Liver (tissue), 9 donors: Measurements from ENCODE around the gene LRGUK. TPM values are rescaled to one million over a fixed set of nuclear protein-coding genes. Genes with fewer than 3 reads are reported as not detected.

Source experiments
- DNase-seq: peaks from one replicate; pipeline ENCODE4 v3.0.0-alpha.2; 2017; ENCODE audit warnings: low spot score
- H3K27ac ChIP-seq, 2 donors: one replicate each; pipeline ENCODE4 v1.7.0; 2013; ENCODE audit warnings: inconsistent platforms in 2 of 2, low read length in 2 of 2, control low read depth in 1 of 2, low read depth in 1 of 2, mild to moderate bottlenecking in 1 of 2
- H3K27me3 ChIP-seq, 4 donors: one replicate each; pipeline versions ENCODE4 v1.6.1 to v1.7.0; 2013; ENCODE audit warnings: low read length in 3 of 4, inconsistent platforms in 1 of 4, mild to moderate bottlenecking in 1 of 4, moderate library complexity in 1 of 4; ENCODE audit not compliant: control insufficient read depth in 4 of 4, insufficient read depth in 4 of 4
- H3K36me3 ChIP-seq, 4 donors: one replicate each; pipeline versions ENCODE4 v1.6.1 to v1.7.0; 2013; ENCODE audit warnings: low read length in 3 of 4, mild to moderate bottlenecking in 3 of 4, low read depth in 1 of 4, moderate library complexity in 1 of 4; ENCODE audit not compliant: control insufficient read depth in 4 of 4, insufficient read depth in 3 of 4
- H3K4me1 ChIP-seq, 4 donors: one replicate each; pipeline versions ENCODE4 v1.6.1 to v1.7.0; 2013; ENCODE audit warnings: low read length in 3 of 4, mild to moderate bottlenecking in 3 of 4, moderate library complexity in 1 of 4; ENCODE audit not compliant: control insufficient read depth in 4 of 4, insufficient read depth in 4 of 4
- H3K4me3 ChIP-seq, 3 donors: one replicate each; pipeline versions ENCODE4 v1.6.1 to v1.7.0; 2013; ENCODE audit warnings: low read length in 3 of 3, control low read depth in 1 of 3, low read depth in 1 of 3, mild to moderate bottlenecking in 1 of 3
- H3K9ac ChIP-seq, 2 donors: one replicate each; pipeline ENCODE4 v1.7.0; 2013; ENCODE audit warnings: low read length in 2 of 2, mild to moderate bottlenecking in 2 of 2, moderate library complexity in 2 of 2, control low read depth in 1 of 2, low read depth in 1 of 2
- H3K9me3 ChIP-seq, 4 donors: one replicate each; pipeline versions ENCODE4 v1.6.1 to v1.7.0; 2013; ENCODE audit warnings: low read length in 3 of 4; ENCODE audit not compliant: control insufficient read depth in 4 of 4
- FOXA1 ChIP-seq: IDR thresholded peaks from 2 replicates; pipeline ENCODE4 v1.6.1; 2016; ENCODE audit warnings: antibody characterized with exemption
- FOXA2 ChIP-seq: IDR thresholded peaks from 2 replicates; pipeline ENCODE4 v1.6.1; 2016; ENCODE audit warnings: antibody characterized with exemption
- GABPA ChIP-seq, 2 donors: IDR thresholded peaks in 1 of 2; conservative IDR thresholded peaks in 1 of 2; 2 replicates each; pipeline ENCODE4 v1.6.1; 2016; ENCODE audit warnings: antibody characterized with exemption in 2 of 2, mild to moderate bottlenecking in 1 of 2, moderate library complexity in 1 of 2
- HNF4A ChIP-seq, 2 donors: conservative IDR thresholded peaks; 2 replicates each; pipeline ENCODE4 v1.6.1; 2016; ENCODE audit warnings: antibody characterized with exemption in 2 of 2, mild to moderate bottlenecking in 2 of 2
- JUND ChIP-seq, 2 donors: IDR thresholded peaks; 2 replicates each; pipeline ENCODE4 v1.6.1; 2016; ENCODE audit warnings: antibody characterized with exemption in 2 of 2
- NR2F2 ChIP-seq: IDR thresholded peaks from 2 replicates; pipeline ENCODE4 v1.6.1; 2016; ENCODE audit warnings: antibody characterized with exemption
- RAD21 ChIP-seq, 2 donors: IDR thresholded peaks; 2 replicates each; pipeline ENCODE4 v1.6.1; 2016; ENCODE audit warnings: antibody characterized with exemption in 2 of 2, mild to moderate bottlenecking in 2 of 2
- RXRA ChIP-seq, 2 donors: IDR thresholded peaks; 2 replicates each; pipeline ENCODE4 v1.6.1; 2017 to 2018; ENCODE audit warnings: antibody characterized with exemption in 2 of 2, mild to moderate bottlenecking in 1 of 2
- SP1 ChIP-seq: IDR thresholded peaks from 2 replicates; pipeline ENCODE4 v1.6.1; 2018; ENCODE audit warnings: antibody characterized with exemption, mild to moderate bottlenecking
- TAF1 ChIP-seq: conservative IDR thresholded peaks from 2 replicates; pipeline ENCODE4 v1.6.1; 2016; ENCODE audit warnings: antibody characterized with exemption, mild to moderate bottlenecking
- YY1 ChIP-seq: IDR thresholded peaks from 2 replicates; pipeline ENCODE4 v1.6.1; 2016; ENCODE audit warnings: antibody characterized with exemption, mild to moderate bottlenecking
- WGBS: extraction: QIAGEN DNeasy Blood & Tissue Kit; methylation state at CpG from one replicate; pipeline ENCODE4 v1.1.7; 2013; 5-methylcytosine and 5-hydroxymethylcytosine counted together
- polyA plus RNA-seq, 2 donors: library from polyadenylated mRNA; stranded (reverse) in 1 of 2; unstranded in 1 of 2; fragments of 200-250 nt in 1 of 2; fragments of >200 nt in 1 of 2; fragmentation: Nextera tagmentation in 1 of 2; extraction: Ambion mirVana in 1 of 2; gene quantifications; one replicate each; pipeline versions ENCODE4 v1.2.1 to v1.2.3, GENCODE V29; 2013 to 2015
- total RNA-seq, 2 donors: library from RNA; depleted of rRNA; stranded (reverse); fragments of >200 nt; gene quantifications; one replicate each; pipeline ENCODE4 v1.2.3, GENCODE V29; 2014
- TF ChIP-seq, protein P1 (sequence below): IDR thresholded peaks from 2 replicates; pipeline ENCODE4 v1.6.1; 2016; ENCODE audit warnings: antibody characterized with exemption, mild to moderate bottlenecking
- TF ChIP-seq, protein P2 (sequence below): IDR thresholded peaks from 2 replicates; pipeline ENCODE4 v1.6.1; 2016; ENCODE audit warnings: antibody characterized with exemption
- TF ChIP-seq, protein P3 (sequence below): IDR thresholded peaks from 2 replicates; pipeline ENCODE4 v1.6.1; 2016; ENCODE audit warnings: antibody characterized with exemption
- TF ChIP-seq, protein P4 (sequence below): fragments of 150-350 bp; IDR thresholded peaks from 2 replicates; pipeline ENCODE4 v1.5.1; 2017; ENCODE audit warnings: improper control_type of control experiment, low read depth, low read length; ENCODE audit not compliant: missing input control
- TF ChIP-seq, protein P5 (sequence below): IDR thresholded peaks from 2 replicates; pipeline ENCODE4 v1.6.1; 2016; ENCODE audit warnings: antibody characterized with exemption
- donor health status: healthy.
- donor health status: healthy.
- donor health status: healthy.
- donor health status: healthy.
- donor health status: healthy.

Gene LRGUK
- total and polyA plus RNA-seq, 4 donors = 0.03 to 0.50 (median 0.12) TPM

DNA sequence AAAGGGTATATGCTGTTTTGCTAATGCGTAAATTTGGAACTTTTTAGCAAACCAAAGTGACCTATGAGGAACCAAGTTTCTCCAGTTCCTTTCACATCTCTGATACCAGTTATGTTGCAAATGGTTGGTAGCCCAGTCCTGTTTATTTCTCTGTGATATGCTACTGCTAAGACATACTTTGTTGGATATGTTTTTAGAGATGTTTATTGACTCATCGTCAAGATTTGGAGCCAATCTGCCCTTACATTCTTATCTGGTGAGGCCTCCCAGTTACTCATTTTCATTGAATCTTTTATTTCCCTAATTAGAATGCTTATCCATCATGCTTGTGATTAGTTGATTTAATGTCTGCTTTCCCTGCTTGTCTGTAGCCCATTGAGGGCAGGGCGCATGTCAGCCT, 58.9 kb downstream of the LRGUK start (continued):
- TF ChIP-seq, protein P1, sequence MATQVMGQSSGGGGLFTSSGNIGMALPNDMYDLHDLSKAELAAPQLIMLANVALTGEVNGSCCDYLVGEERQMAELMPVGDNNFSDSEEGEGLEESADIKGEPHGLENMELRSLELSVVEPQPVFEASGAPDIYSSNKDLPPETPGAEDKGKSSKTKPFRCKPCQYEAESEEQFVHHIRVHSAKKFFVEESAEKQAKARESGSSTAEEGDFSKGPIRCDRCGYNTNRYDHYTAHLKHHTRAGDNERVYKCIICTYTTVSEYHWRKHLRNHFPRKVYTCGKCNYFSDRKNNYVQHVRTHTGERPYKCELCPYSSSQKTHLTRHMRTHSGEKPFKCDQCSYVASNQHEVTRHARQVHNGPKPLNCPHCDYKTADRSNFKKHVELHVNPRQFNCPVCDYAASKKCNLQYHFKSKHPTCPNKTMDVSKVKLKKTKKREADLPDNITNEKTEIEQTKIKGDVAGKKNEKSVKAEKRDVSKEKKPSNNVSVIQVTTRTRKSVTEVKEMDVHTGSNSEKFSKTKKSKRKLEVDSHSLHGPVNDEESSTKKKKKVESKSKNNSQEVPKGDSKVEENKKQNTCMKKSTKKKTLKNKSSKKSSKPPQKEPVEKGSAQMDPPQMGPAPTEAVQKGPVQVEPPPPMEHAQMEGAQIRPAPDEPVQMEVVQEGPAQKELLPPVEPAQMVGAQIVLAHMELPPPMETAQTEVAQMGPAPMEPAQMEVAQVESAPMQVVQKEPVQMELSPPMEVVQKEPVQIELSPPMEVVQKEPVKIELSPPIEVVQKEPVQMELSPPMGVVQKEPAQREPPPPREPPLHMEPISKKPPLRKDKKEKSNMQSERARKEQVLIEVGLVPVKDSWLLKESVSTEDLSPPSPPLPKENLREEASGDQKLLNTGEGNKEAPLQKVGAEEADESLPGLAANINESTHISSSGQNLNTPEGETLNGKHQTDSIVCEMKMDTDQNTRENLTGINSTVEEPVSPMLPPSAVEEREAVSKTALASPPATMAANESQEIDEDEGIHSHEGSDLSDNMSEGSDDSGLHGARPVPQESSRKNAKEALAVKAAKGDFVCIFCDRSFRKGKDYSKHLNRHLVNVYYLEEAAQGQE = no peak
- no peak for TF ChIP-seq FOXA1
- TF ChIP-seq SP1 = no peak
- no peak for TF ChIP-seq YY1
- TF ChIP-seq FOXA2 = no peak

DNA sequence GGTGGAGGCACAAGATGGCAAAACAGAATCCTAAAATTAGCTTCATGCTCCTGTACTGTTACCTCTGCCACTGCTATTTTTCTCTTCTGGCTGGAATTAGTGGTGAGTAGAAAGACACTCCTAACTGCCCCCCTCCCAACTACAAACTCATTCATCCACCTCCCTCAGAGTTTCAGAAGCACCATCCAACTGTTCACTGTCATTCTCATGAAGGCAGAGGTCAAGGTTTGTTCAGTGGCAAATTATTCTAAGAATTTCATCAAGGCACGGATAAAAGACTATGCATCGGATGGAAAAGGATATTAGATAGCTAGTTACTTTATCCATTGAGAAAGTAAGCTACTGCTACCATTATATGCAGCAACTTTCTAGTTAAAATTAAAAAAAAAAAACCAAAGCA, 59.7 kb downstream of the LRGUK start:
- H3K9ac ChIP-seq = no peak overlapping the region
- peaks cover 0 to 6% (median 4%) of the 10 kb centered on the region in 4 donors for H3K4me1 ChIP-seq
- H3K9me3 ChIP-seq = no peaks in the 10 kb centered on the region
- 86% methylated on average over 2 of the region's 2 CpGs for WGBS
- TF ChIP-seq SP1 (no peak), HNF4A (conservative IDR thresholded peaks at IDR 0.05) (no peak), TAF1 (no peak), RXRA (IDR thresholded peaks at IDR 0.05) (no peak), JUND (IDR thresholded peaks at IDR 0.05) (no peak), FOXA2 (no peak), RAD21 (IDR thresholded peaks at IDR 0.05) (no peak), YY1 (no peak)
- TF ChIP-seq, protein P2, sequence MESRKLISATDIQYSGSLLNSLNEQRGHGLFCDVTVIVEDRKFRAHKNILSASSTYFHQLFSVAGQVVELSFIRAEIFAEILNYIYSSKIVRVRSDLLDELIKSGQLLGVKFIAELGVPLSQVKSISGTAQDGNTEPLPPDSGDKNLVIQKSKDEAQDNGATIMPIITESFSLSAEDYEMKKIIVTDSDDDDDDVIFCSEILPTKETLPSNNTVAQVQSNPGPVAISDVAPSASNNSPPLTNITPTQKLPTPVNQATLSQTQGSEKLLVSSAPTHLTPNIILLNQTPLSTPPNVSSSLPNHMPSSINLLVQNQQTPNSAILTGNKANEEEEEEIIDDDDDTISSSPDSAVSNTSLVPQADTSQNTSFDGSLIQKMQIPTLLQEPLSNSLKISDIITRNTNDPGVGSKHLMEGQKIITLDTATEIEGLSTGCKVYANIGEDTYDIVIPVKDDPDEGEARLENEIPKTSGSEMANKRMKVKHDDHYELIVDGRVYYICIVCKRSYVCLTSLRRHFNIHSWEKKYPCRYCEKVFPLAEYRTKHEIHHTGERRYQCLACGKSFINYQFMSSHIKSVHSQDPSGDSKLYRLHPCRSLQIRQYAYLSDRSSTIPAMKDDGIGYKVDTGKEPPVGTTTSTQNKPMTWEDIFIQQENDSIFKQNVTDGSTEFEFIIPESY = no peak
- TF ChIP-seq, protein P3, sequence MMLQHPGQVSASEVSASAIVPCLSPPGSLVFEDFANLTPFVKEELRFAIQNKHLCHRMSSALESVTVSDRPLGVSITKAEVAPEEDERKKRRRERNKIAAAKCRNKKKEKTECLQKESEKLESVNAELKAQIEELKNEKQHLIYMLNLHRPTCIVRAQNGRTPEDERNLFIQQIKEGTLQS = no peak
- TF ChIP-seq, protein P4, sequence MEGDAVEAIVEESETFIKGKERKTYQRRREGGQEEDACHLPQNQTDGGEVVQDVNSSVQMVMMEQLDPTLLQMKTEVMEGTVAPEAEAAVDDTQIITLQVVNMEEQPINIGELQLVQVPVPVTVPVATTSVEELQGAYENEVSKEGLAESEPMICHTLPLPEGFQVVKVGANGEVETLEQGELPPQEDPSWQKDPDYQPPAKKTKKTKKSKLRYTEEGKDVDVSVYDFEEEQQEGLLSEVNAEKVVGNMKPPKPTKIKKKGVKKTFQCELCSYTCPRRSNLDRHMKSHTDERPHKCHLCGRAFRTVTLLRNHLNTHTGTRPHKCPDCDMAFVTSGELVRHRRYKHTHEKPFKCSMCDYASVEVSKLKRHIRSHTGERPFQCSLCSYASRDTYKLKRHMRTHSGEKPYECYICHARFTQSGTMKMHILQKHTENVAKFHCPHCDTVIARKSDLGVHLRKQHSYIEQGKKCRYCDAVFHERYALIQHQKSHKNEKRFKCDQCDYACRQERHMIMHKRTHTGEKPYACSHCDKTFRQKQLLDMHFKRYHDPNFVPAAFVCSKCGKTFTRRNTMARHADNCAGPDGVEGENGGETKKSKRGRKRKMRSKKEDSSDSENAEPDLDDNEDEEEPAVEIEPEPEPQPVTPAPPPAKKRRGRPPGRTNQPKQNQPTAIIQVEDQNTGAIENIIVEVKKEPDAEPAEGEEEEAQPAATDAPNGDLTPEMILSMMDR = no peak
- H3K4me3 ChIP-seq = no peak overlapping the region
- no peak overlapping the region for H3K27ac ChIP-seq
- no peaks in the 10 kb centered on the region for H3K27me3 ChIP-seq
- H3K36me3 ChIP-seq = no peaks in the 10 kb centered on the region
- no peak for DNase-seq

DNA sequence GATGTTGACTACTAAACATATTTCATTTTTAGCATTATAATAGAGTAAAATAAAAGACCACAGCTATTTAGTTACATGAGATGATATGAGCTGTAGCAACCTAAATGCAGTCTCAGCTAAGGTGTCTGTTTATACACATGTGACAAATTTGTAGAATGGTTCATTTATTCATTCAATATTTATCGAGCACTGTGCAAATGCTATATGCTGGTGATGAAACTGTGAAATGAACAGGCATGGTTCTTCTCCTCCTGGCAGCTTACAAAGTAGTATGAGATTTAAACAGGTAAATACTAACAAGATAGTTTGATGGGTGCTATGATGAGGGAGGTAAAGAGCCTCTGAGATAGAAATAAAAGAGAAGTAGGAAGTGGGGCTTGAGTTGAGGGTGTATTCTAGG, 60.8 kb downstream of the LRGUK start:
- no peak overlapping the region for H3K4me3 ChIP-seq
- H3K9ac ChIP-seq = no peak overlapping the region
- WGBS = 95% methylated on average over 1 of the region's 1 CpG
- H3K9me3 ChIP-seq = no peaks in the 10 kb centered on the region
- H3K27me3 ChIP-seq = no peaks in the 10 kb centered on the region
- H3K27ac ChIP-seq = no peak overlapping the region
- DNase-seq = no peak
- peaks cover 0 to 6% (median 4%) of the 10 kb centered on the region in 4 donors for H3K4me1 ChIP-seq
- H3K36me3 ChIP-seq = no peaks in the 10 kb centered on the region
- TF ChIP-seq, protein P4 = no peak
- TF ChIP-seq GABPA (IDR thresholded peaks at IDR 0.05 in 1 of 2, conservative IDR thresholded peaks at IDR 0.05 in 1 of 2) (no peak), JUND (IDR thresholded peaks at IDR 0.05) (no peak), FOXA2 (no peak), YY1 (no peak), TAF1 (no peak), SP1 (no peak), FOXA1 (no peak), RXRA (IDR thresholded peaks at IDR 0.05) (no peak), HNF4A (conservative IDR thresholded peaks at IDR 0.05) (no peak), NR2F2 (no peak)
- TF ChIP-seq, protein P5, sequence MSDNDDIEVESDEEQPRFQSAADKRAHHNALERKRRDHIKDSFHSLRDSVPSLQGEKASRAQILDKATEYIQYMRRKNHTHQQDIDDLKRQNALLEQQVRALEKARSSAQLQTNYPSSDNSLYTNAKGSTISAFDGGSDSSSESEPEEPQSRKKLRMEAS = no peak
- TF ChIP-seq, protein P1 = no peak
